Adrenal gland (tissue), 5 donors: ENCODE measurements around the gene TIA1.

Experiments used
- POLR2A ChIP-seq, 2 donors: fragments of 450-650 bp; IDR thresholded peaks; one replicate each; pipeline ENCODE4 v1.6.1; 2017; ENCODE audit warnings: antibody characterized with exemption in 2 of 2, mild to moderate bottlenecking in 2 of 2, moderate library complexity in 1 of 2
- TF ChIP-seq, protein P1 (sequence below), 6 experiments: fragments of 450-650 bp in 4 of 6; fragments of 200-600 bp in 2 of 6; sonication (generic) in 1 of 6; IDR thresholded peaks; 1 replicate in 5 of 6; 2 replicates in 1 of 6; pipeline versions ENCODE4 v1.5.1 to v1.8.0; 2016 to 2021; ENCODE audit warnings: antibody characterized with exemption in 6 of 6, mild to moderate bottlenecking in 2 of 6, moderate library complexity in 1 of 6
- donor health status: DM: no; HTN: no; CAD: no.

GRCh38 chr2:70188460-70188859 is 60.0 kb downstream of the TIA1 start:
- TF ChIP-seq, protein P1, sequence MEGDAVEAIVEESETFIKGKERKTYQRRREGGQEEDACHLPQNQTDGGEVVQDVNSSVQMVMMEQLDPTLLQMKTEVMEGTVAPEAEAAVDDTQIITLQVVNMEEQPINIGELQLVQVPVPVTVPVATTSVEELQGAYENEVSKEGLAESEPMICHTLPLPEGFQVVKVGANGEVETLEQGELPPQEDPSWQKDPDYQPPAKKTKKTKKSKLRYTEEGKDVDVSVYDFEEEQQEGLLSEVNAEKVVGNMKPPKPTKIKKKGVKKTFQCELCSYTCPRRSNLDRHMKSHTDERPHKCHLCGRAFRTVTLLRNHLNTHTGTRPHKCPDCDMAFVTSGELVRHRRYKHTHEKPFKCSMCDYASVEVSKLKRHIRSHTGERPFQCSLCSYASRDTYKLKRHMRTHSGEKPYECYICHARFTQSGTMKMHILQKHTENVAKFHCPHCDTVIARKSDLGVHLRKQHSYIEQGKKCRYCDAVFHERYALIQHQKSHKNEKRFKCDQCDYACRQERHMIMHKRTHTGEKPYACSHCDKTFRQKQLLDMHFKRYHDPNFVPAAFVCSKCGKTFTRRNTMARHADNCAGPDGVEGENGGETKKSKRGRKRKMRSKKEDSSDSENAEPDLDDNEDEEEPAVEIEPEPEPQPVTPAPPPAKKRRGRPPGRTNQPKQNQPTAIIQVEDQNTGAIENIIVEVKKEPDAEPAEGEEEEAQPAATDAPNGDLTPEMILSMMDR (IDR thresholded peaks at IDR 0.05) = no peak
- TF ChIP-seq POLR2A (IDR thresholded peaks at IDR 0.05) = no peak
